GM12874 (cell line): ENCODE results near the gene TAOK1.

Experiments
- TF ChIP-seq, protein P1 (sequence below): IDR thresholded peaks from 2 replicates; pipeline ENCODE4 v1.5.1; 2011; ENCODE audit warnings: low read depth, mild to moderate bottlenecking, control low read depth, low read length, moderate library complexity; ENCODE audit not compliant: insufficient read depth

Gene TAOK1

DNA sequence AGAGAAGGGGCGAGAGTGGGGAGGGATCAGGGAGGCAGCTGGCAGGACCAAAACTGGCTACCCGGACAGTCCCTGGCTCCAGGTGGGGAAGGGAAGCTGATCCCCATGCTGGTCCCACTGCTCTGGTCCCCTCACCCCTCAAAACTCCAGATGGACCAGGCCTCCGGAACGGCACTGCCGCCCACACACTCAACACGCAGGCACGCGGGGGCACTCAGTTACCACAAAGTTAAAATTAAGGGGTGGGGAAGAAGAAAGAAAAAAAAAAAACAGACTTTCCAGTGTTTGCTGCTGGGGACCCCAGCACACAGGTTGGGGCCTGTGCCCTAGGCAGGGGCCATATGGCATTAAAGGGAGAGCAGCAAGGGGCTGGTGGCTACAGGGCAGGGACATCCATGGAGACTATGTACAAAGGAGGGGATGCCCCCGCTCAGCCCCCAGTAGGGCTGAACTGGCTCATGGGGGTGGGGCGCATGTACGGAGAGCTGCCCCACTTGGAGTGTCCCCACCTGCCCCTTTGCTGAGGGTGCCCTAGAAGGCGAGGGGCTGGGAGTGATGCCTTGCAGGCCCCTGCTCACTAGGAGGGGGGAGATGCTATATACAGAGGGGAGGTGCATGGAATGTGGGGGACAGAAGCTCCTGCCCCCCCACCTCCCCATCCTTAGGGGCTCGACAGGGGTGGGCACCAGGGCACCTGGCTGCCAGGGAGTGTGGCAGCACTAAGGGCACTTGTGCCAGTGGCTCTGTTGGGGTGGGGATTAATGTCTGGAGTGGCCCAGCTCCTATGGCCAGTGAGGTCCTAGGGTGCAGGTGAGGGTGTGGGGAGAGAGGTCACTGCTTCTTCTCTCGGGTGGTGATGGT is 183.9 kb downstream of the TAOK1 start:
- TF ChIP-seq, protein P1, sequence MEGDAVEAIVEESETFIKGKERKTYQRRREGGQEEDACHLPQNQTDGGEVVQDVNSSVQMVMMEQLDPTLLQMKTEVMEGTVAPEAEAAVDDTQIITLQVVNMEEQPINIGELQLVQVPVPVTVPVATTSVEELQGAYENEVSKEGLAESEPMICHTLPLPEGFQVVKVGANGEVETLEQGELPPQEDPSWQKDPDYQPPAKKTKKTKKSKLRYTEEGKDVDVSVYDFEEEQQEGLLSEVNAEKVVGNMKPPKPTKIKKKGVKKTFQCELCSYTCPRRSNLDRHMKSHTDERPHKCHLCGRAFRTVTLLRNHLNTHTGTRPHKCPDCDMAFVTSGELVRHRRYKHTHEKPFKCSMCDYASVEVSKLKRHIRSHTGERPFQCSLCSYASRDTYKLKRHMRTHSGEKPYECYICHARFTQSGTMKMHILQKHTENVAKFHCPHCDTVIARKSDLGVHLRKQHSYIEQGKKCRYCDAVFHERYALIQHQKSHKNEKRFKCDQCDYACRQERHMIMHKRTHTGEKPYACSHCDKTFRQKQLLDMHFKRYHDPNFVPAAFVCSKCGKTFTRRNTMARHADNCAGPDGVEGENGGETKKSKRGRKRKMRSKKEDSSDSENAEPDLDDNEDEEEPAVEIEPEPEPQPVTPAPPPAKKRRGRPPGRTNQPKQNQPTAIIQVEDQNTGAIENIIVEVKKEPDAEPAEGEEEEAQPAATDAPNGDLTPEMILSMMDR: no peak

DNA sequence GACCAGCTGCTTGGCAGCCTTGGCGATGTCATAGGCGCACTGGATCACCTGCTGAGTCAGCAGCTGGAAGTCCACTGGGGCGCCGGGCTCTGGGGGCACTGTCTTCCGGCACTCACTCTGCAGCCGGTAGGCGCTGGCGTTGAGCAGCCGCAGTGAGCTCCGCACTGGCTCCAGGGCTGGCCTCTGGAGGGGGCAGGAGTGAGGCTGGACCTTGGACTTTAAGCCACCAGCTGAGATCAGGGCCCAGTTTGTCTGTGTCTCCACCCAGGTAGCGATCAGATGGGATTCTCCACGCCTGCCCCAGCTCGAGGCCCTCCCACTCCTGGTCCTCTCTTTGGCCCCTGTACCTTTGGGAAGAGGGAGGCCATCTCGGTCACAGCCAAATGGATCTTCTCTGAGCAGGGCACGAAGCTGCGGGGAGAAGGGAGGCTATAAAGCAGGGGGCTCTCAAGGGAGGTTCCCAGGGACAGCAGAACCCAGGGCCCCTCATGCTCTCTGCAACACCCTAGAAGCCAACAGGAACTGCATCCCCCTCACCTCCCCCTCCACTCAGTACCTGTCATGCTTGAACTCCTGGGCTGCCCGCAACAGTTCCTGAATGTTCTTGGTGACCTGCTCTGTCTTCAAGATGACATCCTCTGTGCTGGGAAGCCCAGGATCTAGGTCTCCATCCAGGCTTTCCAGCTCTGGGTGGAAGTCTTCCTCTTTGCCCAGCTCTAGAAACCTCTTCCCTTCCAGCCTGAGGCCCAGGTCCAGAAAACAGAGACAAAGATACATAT is 184.8 kb downstream of the TAOK1 start:
- TF ChIP-seq, protein P1: no peak

DNA sequence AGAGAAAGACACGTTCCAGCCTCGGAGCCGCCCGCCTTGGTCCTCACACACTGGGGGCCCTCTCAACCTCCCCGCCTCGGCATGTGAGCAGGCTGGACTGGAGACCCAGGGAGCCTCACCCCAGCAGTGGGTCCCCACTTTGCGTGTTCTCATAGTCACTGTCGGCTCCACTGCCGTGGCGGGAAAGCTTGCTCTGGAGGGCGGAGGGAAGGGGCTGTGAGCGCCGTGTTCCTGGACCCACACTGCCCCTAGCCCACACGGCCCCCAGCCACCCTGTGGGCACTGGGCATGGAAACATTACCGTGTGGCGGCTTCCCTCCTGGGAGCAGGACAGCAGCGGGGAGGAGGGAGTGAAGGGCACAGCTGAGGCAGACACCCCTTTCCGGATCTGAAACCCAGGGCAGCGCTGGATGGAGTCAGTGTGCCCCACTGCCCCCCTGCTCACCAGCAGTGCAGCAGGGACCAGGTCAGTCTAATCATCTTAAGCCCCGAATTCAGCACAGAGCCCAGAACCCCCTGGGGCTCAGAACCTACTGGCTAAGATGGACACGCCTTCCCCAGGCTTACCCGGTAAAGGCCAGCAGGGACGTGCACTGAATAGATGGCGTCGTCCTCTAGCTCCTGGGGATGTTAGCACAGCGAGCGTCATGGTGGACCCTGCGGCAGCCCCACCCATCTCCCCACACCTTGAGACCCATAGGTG is 185.5 kb downstream of the TAOK1 start:
- TF ChIP-seq, protein P1: no peak

DNA sequence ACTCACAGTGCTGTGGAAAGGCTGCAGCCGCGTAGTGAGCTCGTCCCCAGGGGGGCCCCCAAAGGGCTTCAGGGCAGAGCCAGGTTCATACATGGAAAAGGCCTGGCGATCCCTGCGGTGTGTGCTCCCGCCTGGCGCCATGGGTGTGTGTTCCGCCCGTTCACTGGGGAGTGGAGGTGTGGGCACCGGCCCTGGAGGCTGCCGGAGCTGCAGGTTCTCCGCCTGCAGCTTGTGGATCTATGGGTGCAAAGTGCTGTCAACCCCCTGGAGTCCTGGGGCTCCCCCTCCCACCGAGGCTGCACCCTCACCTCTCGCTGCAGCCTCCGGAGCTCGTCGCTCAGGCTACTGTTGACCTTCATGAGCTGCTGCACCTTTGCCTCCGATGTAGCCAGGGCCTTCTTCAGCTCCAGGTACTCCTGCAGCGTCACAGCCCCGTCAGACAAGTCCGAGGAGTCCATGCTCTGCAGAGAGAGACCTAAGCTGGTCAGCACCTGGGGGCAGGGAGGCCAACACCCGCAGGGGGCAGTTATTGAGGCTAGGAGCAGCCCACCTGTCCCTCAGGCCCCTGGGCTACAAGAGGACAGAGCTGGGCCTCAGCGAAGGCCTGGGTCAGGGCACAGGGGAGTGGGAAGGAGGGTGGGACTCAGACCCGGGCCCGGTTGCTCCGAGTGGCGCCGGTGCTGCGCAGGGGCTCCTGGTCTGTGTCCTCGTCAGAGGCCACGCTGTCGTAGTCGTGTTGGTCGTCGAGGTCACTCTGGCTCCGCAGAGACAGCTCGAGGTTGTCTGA is 186.2 kb downstream of the TAOK1 start:
- TF ChIP-seq, protein P1: no peak

DNA sequence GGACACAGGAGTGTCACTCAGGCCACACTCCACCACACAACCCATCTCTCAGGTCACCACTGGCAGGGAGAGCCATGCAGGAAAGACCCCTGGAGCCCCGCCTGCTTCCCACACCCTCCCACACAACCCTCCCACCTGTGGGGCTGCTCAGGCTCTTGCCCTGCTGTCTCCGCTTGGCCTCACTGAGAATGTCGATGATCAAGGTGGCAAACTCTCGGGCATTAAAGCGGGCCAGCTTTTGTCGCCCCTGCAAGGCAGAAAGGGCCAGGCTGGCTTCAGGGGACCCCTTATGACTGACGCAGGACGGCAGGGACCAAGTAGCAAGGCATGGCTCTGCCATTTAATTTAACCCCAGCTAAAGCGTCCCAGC is 186.8 kb downstream of the TAOK1 start:
- TF ChIP-seq, protein P1: no peak

DNA sequence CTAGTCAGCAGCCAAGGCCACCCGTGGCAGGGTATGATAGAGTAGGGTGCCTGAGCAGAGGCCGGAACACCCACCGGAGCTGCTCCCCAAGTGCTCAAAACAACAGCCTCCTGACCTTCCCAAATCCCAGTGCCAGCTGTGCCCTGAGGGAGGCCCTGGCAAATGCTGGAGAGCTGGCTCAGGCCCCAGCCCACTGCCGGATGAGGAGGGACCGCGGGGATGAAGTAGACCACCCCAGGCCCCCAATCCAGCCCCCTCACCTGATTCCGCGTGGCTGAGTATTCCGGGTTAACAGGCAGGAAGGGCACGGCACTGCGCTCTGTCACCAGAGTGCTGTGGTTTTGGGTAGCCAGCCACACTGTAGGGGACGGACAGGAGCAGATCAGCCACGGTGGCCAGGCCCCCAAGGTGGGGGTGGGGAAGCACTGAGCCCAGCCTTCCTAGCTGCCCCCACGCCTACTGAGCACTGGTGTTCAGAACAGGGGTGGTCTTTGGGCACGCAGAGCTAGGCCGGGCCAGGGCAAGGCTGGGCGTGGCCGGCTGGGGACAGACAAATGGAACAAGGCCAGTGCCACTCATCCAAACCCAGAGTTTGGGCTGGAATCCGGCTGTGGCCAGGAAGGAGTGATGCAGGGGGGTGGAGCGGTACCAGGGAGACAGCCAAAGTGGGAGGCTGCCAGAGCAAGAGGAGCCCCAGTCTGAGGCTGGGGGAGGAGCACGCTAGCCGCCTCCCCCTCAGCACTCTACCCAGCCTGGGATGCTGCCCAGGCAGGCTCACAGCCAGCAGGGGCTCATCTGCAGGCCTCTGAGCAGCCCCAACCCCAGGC is 187.4 kb downstream of the TAOK1 start:
- TF ChIP-seq, protein P1: no peak
